HG02571 (cell line): ENCODE measurements around the gene TFPI.
"Not testable (repeated sequence)": the region's sequence is repeated elsewhere in the genome, so short reads cannot be mapped to it uniquely, and the experiment has no call there.

Source experiments
- ATAC-seq: cut with Tn5 transposase; IDR thresholded peaks from one replicate; pipeline ENCODE4 v1.9.1; 2021; ENCODE audit warnings: mild to moderate bottlenecking, moderate library complexity; ENCODE audit not compliant: unreplicated experiment

TFPI gene

DNA sequence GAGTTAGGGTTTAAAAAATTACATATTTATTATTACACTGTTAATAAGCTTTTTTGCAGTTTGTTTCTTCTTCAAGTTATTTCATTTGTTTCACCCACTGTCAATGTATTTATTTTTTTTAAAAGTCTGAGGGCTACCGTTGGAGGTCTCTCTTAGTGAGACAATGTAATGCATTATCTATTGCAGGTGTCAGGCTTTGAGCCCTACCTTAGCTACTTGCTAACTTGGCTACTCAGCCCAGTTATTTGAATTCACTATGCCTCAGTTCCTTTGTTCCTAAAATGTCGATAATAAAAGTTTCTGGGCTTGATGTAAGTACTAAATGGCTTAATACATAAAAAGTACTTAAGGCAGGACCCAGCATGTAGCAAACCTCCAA lies 458 bp upstream of the TFPI start:
- ATAC-seq = no peak

DNA sequence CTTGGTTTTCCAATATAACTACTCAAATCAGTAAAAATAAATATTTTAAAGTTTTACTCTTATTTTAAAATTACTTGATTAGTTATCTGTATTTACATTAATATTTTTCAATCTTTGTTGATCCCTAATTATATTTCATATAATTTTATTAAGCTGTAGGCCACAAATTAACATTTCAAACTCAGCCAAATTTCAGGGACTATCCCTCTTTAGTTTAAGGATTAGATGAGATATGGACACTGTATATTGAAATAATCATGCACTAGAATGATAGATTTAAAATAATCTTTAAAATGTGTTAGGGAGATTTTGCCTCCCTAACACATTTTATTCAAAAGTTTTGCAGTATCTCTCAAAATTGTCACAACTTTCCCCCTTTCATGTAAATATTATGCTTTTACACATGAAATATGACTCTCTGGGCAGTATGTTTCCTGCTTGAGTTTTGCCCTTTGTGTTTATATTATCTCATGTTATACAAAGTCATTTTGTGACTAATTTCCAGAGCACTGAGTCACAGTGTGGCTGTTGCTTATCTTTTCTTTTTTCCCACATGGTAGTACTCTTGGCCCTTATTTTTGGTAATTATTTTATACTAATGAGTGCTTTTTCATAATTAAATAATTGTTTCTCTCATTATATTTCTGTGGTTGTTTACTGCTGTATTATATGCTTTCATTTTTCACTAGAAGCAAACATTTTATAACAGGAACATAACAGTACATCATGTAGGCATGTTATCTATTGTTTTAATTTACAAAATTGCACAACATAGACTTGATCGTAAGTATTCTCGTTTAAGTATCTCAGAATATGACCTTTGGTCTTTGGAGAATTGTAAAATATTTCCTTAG lies 1.2 kb downstream of the TFPI start:
- no peak for ATAC-seq

DNA sequence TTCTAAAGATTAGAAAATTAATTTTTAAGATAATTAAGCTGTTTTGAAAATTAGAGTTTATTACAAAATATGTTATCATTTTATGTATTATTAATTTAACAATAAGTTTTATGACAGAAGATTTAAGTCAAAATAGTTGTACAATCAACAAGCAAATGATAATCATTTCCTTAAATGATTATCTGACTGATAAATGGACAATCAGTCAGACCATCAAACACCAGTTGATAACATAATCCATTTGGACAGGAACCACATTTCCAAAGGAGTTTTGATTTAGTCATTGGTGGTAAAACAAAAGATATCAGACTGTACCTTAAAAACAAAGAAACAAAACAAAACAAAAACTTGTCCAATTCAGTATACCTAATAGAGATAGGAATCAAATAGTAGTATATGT lies 1.9 kb downstream of the TFPI start:
- ATAC-seq = no peak

DNA sequence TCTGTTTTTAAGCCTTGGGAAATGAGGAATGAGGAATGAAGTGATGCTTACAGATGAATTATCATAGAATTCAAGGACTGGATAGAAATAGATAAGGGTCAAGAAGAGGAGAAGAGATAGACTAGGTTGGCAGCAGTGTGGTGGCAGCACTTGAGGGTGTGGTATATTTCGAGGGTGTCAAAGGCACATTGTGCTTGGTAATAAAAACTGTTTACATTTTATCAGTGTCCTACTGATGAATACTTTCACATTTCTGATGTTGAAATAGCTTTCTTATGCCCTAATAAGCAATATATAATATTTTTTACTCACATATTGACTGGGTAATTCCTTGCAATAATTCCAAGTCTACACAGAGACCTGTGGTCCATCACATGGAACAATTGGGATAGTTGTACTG lies 3.4 kb downstream of the TFPI start:
- no peak for ATAC-seq

DNA sequence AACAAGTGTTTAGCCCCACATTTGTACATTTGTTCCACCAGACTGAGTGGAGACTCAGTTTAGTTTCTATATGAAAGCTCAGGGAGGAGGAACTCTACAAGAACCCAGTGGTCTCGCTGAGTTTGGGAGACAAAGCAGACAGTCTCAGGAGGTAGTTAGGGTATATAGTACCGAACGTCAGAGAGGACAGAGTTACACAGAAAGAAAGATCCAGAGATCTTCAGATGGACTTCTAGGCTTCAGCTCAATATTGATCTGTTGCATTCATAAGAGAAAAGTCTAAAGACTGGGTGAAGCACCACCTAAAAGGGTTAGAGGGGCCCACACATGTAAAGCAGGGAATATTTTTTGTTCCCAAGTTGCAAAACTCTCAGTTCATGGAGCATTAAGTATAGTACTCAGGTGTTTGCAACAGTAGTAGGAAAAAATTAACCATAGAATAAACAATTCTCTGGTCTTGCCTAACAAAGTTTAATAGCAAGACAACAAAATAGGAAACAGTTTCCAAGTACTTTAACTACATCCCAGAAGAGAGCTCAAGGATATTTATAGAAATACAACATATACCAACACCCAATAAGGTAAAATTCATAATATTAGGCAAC lies 4.2 kb downstream of the TFPI start:
- no peak for ATAC-seq

DNA sequence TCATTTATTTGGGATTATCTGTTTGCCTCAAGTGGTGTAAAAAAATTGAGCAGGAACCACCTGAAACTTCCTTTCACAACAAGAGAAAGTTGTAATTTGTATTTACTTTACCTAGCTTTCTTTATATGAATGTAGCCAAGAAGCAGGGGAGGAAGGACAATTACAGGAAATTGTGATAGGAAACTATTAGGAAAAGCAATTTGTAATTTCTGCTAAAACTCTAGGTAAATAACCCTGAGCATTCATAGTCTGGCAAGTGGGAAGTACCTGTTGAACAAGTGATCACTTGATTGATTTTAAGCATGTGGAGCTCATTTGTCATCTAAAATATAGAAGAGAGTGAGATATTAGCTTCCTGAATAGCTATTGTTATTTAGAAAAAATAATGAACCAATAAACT lies 5.0 kb downstream of the TFPI start:
- ATAC-seq = no peak

DNA sequence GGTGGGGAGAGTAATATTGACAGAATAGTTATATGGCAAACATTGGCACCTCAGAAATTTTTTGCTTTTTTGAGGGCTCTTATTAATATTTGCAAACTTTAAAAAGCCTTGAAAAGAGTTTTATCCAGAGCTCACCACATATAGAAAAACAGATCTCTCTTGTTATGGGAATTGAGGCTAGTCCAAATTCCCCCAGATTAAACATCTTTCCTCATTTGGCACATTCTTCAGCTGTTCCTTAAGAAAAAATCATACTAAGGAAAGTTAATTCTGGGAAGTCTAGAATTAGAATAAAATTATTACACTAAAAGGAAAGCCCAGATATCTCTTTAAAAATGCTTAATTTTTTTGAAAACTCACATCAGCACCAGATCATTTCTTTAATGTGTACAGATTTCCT lies 5.6 kb downstream of the TFPI start:
- ATAC-seq = no peak

DNA sequence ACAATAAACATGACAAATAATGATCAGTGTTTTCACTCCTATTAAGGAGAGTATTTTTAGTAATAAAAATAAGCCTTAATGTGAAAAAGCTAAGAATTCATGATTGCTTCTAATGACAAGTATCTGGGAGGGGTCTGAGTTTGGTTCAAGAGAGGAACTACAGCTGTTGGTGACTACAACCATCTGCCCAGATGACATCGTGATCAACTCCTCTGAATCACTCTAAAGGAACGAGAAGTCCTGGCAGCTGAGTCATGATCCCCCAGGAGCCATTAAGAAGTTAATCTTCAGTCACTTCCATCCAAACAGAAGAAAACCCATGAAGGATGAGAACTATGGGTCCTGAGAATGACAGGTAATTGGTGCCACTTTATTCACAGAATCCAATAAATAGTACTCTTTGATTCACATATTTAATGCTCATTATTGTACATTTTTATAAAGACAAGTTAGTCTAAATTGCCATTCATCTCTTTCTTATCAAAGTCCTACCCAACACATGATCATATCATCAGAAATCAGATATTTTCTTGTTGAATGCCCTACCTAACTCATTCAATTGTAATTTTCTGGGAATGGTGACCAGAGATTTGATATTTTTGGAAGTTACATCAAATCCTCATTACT lies 6.8 kb downstream of the TFPI start:
- ATAC-seq = no peak

DNA sequence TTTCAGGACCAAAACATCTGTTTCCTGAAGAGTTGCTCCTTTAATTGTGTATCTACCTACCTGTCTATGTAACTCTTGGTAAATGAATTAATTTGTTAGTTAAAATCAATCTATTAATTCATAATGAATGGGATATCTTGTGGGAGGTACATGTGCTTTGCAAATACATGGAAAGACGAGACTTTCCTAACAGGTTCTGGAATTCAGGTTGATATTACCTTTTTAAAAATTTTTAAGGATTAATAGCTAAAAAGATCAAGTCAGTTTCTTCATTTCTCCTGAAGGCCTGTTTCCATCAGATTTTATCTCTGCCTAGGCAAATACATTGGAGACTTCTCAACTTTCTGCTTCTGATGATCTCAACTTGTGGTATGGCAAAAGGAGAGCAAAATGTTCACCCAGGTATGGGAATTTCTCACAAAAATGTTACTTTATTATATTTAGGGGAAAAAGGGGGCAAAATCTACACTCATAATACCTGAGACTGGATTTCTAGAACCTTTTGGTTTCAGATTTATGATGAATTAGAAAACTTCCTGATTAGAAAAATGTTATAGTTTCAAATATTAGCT lies 7.4 kb downstream of the TFPI start:
- ATAC-seq = no peak

DNA sequence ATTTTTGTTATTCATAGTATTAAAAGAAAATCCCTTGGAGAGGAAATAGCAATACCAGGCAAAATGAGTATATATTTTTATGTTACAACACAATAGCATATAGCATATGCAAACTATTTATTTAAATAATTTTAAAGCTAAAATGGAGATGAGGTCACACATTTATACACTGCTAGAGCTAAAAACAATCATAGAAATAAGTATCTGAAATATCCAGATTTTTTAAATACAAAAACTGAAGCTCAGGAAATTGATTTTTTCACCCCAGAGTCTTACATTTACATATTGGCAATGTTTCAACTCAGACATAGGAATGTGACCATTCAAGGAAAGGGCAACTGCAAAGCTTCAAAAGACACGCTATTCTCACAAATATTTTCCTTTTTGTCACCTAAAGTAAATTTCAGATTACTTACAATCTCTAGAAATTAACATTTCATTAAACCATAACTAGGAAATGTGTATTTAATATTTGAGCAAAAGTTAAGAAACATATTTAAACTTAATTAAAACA lies 8.9 kb downstream of the TFPI start:
- no peak for ATAC-seq

DNA sequence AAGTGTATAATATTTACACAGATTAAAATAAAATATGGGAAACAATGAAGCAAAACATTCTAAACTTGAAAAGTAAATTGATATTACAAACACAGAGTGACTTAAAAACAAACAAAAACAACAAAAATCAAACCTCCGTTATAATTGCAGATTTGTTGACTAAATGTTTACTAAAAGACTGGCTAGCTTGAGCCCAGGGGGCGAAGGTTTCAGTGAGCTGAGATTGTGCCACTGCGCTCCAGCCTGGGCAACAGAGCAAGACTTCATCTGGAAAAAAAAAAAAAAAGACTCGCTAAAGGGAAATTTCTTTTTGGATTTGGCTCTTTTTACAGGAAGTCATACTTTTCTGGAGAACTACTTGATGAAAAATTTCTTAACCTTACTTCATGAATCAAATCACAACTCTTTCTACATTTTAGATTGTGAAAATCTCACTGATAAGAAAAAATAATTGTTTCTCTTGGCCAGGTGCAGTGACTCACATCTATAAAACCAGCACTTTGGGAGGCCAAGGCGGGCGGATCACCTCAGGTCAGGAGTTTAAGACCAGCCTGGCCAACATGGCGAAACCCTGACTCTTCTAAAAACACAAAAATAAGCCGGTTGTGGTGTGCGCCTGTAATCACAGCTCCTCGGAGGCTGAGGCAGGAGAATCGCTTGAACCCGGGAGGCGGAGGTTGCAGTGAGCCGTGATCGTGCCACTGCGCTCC lies 9.7 kb downstream of the TFPI start:
- ATAC-seq = no peak

DNA sequence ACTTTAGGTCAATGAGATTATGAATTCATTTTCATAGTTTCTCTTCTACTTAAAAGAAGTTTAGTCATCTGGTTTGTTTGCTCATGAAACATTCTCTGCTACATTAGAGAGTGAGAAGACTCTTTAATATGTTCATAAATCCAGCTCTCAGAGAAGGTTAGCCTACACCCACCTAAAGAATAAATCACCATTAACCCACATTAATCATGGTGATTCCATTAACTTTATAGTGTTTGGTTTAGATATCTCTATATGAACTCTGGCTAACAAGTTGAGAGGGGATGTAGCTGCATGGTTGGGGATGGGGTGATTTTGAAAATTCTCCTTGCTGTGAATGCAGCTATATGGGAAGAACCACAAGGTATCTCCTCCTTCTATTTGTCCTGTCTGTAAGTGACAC lies 10.7 kb downstream of the TFPI start:
- ATAC-seq = no peak

DNA sequence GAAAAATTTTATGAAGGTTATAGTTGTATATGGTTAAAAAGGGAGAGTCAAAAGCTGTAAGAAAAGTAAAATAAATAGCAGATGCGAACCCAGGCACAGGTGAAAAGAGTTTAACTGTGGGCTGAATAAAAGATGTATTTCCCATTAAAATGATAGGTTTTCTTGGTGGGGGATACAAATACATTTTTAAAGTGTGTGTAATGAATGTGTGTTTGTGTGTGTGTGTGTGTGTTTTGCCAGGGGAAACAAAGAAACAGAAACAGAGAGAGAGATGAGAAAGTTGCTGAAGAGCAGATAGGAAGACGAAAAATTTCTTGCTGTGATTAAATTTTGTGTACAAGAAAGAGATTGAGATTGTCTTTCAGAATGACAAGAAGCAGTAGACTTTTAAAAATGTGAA lies 12.1 kb downstream of the TFPI start:
- ATAC-seq = no peak

DNA sequence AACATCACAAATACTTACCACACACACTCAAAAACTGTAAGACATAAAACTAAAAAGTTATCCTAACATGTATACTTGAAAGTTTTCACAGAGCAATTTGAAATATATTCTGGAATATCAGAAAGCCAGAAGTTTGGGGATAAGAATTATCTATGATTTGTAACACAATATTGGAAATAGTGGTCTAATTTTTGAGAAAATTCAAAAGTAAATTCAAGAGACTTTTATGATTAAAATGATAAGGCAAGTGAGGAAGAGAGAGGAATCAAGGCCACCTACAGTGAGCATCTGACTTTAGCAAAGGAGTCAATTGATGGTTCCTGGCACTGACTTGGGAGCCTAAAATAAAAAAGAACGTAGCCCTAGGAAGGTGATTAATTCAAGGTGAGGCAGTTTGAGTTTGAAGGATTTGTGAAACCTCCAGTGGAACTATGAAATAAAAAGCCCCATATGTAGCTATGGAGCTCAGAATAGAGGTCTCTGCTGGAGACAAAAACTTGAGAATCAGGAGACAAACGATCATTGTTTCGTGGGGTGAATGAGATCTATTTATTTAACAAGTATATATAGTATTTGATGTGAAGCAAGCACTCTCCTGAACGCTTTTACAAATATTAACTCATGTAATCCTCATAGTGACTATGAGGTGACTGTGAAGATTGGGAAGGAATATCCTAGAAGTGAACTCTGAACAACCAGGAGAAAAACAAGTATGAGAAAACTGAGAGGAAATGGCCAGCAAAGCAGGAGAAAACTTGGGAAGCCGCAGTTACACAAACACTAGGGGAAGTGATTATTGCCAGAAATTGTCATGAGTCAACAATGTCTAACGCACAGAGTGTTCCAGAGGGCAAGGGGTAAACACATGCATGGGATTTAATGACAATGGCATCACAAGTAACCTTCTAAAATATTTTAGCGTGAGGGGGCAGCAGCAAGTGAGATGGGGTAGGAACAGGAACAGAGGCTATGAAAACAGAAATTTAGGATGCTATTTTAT lies 12.8 kb downstream of the TFPI start:
- ATAC-seq = no peak

DNA sequence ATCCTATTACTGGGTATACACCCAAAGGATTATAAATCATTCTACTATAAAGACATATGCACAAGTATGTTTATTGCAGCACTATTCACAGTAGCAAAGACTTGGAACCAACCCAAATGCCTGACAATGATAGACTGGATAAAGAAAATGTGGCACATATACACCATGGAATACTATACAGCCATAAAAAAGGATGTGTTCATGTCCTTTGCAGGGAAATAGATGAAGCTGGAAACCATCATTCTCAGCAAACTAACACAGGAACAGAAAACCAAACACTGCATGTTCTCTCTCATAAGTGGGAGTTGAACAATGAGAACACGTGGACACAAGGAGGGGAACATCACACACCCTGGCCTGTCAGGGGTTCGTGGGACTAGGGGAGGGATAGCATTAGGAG lies 16.0 kb downstream of the TFPI start:
- not testable (repeated sequence) for ATAC-seq

DNA sequence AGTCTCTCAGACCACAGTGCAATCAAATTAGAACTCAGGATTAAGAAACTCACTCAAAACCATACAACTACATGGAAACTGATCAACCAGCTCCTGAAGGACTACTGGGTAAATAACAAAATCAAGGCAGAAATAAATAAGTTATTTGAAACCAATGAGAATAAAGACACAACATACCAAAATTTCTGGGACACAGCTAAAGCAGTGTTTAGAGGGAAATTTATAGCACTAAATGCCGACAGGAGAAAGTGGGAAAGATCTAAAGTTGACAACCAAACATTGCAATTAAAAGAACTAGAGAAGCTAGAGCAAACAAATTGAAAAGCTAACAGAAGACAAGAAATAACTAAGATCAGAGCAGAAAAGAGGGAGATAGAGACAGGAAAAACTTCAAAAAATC lies 18.9 kb downstream of the TFPI start:
- not testable (repeated sequence) for ATAC-seq

DNA sequence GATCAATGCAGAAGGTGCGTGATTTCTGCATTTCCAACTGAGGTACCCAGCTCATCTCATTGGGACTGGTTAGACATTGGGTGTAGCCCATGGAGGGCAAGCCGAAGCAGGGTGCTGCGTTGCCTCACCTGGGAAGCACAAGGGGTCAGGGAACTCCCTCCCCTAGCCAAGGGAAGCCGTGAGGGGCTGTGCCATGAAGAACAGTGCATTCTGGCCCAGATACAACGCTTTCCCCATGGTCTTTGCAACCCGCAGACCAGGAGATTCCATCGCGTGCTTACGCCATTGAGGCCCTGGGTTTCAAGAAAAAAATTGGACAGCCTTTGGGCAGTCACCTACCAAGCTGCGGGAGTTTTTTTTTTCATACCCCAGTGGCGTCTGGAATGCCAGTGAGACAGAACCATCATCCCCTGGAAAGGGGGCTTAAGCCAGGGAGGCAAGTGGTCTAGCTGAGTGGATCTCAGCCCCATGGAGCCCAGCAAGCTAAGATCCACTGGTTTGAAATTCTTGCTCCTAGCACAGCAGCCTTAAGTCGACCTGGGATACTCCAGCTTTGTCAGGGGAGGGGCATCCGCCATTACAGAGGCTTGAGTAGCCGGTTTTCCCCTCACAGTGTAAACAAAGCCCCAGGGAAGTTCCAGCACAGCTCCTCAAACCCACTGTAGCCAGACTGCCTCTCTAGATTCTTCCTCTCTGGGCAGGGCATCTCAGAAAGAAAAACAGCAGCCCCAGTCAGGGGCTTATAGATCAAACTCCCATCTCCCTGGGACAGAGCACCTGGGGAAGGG lies 21.7 kb downstream of the TFPI start:
- no peak for ATAC-seq

DNA sequence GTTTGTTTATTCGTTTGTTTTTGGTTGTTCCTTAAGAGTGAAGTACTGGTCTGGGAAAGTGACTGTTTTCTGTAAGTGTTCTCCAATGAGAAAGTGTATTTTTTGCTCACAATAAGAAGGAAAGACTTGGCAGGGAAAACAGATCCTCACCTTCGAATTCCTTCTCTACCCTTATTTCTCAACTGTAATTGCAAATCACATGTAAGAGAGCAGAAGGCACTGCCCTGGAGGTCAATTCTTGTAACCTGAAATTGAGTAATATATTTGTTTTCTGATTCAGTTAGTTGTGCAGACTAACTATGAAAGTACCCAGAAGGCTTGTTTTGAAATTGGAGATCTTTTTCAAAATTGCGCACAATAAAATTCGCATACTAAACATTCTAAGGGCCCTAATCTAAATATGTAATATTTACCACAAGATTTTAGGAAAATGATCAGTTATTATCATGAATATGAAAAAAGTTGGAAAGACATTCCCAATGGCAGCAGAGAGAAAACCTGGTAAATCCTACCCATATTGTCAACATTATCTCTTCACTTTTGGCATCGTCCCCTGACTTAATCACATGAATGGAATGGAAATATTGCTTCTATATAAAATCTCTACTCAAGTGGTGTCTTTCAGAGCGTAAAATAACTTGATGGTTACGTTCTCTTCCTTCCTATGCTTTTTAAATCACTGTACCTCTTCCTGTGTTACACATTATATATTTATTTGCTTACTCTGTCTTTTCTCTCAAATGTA lies 24.1 kb downstream of the TFPI start:
- no peak for ATAC-seq
